ELF-1 (cell line): ENCODE results near the gene SPRY4.
"Not testable (repeated sequence)": the region's sequence is repeated elsewhere in the genome, so short reads cannot be mapped to it uniquely, and the experiment has no call there.

Experiments
- DNase-seq: peaks from one replicate; pipeline ENCODE4 v3.0.0-alpha.2; 2016; ENCODE audit warnings: low read depth, low spot score

SPRY4 gene, protein sequence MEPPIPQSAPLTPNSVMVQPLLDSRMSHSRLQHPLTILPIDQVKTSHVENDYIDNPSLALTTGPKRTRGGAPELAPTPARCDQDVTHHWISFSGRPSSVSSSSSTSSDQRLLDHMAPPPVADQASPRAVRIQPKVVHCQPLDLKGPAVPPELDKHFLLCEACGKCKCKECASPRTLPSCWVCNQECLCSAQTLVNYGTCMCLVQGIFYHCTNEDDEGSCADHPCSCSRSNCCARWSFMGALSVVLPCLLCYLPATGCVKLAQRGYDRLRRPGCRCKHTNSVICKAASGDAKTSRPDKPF

DNA sequence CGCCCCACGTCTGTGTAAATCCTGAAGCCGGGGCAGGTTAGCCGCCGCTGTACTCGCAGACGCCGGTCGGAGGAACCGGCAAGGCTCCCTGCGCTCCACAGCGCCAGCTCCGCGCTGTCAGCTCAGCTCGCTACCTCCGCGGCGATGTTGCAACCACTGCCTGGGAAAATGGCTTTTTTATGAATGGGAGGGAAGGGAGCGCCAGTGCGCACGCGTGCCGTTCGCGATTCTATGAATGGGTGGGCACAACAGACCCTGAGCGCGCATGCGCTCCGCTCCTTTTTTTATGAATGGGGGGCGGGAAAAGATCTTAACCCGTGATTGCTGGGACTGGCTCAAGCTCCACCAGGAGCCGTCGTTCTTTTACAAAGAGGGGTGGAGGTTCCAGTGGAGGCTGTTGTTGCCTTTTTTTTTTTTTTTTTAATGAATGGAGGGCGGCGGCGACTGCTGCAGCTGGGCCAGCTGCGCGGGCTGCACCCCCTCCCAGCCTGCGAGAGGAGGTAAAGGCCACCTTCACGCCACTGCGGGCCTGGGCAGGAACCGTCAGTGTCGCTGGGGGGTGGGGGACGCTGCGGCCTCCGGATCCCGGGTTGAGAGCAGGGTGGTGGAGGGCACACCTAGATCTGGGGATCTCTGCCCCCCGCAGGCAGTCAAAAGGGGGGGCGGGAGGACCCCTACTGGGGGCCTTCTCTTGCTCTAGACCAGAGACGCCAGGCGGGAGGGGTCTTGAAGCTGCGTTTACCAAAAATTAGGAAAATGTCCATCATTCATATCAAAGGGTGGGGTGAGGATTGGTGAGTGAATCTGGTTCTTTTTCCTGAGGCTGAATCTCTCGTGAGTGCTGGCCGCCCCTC is at the start of gene SPRY4:
SPRY4 (minus strand) TSS at position 151 of the 854 bp plus-strand sequence. CDS start 9,913 bp downstream, outside the sequence.
- peak; percentile 99 for DNase-seq

DNA sequence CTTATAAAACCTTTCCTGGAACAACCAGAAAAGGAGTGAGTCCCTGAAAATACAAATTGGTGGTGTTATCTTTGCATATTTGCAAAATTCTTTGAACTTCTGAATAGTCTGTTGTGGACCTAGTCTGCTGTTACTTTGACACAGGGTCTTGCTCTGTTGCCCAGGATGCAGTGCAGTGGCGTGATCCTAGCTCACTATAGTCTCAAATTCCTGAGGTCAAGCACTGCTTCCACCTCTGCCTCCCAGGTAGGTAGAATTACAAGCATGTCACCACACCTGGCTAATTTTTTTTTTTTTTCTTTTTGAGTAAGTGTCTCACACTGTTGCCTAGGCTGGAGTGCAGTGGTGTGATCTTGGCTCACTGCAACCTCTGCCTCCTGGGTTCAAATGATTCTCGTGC is 43.7 kb upstream of the SPRY4 start:
- DNase-seq: no peak

DNA sequence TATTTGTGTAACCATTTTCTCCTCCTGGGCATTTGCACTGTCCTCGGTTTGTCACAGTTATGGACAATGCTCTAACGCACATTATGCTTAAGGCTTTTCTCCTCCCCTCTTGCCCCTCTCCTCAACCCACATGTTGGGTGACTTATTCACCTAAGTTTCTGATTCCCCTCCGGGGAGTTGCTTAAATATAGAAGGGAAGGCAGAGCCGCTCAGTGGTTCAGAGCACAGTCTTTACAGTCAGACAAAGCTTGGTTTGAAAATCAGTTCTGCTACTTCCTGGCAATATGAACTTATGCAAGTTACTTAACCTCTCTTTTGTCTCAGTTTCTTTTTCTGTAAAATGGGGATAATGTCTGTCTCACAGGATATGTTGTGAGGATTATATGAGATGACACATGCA is 41.2 kb upstream of the SPRY4 start:
- no peak for DNase-seq

DNA sequence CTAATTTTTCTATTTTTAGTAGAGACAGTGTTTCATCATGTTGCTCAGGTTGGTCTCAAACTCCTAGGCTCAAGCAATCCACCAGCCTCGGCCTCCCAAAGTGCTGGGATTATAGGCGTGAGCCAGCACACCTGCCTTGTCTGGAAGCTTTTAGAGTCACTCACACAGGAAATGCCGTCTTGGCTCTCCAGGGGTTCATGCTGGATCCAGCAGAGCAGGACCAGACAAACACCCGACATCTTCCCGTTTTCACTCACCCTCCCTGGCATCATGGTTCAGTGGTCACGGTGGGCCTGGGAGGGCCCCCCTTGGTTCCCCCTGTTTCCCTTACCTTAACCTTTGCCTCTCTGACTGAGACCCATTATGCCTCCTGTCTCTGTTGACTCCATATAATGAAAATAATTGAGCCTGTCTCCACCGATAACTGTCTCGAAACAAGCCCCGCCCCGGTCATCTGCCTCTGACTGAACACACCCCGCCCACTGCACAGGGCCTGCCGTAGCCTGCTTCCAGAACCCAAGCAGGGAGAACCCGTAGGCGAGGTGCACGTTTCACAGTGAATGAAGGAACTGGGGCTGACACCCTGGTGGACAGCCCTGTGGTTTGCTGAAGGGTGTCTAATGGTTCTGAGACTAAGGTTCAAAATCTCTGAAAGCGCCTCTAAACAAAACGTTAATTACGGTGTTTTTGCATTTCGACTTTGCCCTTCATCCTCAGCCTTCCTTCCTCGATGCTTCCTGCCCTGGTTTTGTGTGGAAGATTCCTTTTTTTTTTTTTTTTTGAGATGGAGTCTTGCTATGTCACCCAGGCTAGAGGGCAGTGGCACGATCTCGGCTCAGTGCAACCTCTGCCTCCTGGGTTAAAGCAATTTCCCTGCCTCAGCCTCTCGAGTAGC is 39.7 kb upstream of the SPRY4 start:
- peak; percentile 74 for DNase-seq

DNA sequence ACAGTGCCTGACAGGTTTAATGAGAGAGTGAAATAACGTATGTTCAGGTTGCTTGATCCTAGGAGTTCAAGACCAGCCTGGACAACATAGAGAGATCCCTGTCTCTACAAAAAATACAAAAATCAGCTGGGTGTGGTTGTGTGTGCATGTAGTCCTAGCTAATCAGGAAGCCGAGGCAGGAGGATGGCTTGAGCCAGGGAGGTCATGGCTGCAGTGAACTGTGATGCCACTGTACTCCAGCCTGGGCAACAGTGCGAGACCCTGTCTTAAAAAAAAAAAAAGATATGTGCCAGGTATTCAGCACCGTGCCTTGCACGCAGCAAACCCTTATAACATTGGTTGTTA is 38.8 kb upstream of the SPRY4 start:
- no peak for DNase-seq

DNA sequence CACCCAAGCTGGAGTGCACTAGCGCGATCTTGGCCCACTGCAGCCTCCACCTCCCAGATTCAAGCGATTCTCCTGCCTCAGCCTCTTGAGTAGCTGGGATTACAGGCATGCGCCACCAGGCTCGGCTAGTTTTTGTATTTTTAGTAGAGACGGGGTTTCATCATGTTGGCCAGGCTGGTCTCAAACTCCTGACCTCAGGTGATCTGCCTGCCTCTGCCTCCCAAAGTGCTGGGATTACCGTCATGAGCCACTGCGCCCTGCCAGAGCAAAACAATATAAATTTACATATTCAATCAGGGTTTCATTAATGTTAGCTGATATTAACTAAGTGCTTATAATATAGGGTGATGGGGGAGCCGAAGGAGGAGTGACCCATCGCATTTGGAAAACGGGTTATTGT is 37.4 kb upstream of the SPRY4 start:
- not testable (repeated sequence) for DNase-seq

DNA sequence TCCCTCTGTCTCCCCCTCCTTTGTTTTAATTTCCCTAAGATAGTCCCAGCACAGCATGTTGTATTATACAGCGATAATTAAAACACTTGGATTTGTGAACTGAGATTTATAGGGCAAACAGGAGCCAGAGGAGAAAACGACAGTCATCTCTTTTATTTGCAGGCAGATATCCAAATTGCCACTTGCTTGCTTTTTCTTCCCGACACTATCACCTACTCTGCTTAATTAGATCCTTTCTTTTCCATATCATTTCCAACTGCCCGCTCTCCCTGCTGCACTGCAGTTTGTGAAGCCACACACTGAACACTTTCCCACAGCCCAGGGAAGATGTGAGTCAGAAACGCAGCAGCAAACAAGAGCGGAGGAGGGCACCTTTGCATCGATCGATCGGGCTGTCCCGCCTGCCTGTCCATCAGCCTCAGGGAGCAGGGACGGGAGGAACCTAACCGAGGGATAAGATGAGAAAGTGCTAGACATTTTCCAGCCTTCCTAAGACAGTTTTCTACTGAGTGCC is 35.8 kb upstream of the SPRY4 start:
- DNase-seq: peak; percentile 70

DNA sequence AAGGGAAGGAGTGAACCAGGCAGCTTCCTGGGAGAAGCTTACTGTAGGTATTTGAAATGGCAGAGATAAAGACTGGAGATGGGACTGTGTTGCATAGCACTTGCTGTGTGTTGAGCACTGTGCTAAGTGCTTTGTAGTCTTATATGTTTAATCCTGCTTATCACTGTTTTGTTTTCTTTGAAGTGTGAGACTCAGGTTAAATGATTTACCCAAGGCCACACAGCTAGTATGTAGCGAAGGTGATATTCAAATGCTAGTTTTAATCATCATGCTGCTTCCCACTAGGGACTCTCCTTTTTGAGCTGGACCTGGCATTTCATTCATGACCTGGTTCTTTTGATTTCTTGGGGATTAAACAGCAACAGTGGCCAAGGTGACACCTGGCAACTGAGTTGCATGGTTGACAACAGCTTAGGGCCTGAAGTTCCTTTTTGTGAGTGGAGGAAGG is 35.3 kb upstream of the SPRY4 start:
- no peak for DNase-seq

DNA sequence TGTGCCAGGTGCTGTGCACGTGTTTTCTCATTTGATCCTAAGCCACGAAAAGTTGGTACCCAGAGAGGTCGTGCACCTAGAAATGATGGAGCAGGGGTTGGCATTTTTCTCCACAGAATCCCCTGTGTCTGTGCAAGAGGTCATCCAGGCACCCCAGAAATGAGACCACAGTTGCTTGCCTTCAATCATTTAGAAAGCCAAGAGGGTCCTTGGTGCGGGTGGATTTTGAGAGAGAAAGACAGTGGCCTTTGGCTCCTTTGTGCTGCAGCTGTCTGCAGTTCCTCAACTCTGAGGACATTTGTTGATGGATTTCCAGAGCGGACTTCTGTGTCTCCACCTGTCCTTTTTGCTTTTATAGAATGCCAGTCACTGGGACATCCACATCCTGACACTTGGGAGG is 33.8 kb upstream of the SPRY4 start:
- no peak for DNase-seq

DNA sequence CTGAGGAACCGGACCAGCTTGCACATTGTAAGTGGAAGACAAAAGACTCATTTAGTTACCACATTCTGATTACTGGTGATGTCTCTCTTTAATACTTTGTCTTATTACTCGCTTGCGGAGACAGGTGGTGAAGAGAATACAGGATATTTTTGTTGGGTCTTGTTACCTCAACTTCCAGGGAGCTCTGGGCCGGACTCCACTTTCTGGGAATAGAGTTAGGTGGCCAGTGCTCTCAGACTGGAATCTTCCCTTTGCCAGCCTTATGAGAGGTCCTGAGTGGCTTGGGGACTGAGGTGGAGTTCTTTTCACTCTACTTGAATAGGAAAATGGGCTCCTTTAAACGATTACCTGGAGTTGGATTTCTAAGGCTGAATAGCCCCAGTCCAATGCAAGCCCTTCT is 33.3 kb upstream of the SPRY4 start:
- no peak for DNase-seq

DNA sequence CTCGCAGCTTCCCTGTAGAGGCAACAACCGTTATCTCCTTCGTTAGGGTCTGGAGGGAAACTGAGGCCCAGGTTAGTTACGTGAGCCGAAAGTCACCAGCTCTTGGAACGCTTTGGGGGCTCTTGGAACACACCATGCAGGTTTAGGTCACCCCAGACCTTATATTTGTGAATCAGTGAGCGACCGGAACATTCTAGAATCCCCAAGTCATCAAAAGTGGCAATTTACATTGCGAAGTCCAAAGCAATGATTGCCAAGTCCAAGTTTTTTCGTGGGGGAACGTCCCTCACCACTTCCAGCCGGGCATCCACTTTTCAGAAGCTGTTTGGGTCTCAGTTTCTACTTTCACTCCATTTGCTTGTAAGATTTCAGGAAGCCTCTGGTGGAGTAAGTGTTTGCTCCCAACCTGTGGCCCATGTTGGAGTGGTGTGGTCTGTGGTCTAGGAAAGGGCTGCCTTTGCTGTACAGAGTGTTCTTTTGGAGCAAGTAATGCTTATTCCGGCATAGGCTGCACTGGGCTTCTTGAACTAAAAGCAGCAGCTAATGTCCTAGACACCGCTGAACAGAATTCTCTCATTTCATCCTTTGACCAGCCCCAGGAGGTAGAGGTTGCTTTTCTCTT is 32.8 kb upstream of the SPRY4 start:
- no peak for DNase-seq

DNA sequence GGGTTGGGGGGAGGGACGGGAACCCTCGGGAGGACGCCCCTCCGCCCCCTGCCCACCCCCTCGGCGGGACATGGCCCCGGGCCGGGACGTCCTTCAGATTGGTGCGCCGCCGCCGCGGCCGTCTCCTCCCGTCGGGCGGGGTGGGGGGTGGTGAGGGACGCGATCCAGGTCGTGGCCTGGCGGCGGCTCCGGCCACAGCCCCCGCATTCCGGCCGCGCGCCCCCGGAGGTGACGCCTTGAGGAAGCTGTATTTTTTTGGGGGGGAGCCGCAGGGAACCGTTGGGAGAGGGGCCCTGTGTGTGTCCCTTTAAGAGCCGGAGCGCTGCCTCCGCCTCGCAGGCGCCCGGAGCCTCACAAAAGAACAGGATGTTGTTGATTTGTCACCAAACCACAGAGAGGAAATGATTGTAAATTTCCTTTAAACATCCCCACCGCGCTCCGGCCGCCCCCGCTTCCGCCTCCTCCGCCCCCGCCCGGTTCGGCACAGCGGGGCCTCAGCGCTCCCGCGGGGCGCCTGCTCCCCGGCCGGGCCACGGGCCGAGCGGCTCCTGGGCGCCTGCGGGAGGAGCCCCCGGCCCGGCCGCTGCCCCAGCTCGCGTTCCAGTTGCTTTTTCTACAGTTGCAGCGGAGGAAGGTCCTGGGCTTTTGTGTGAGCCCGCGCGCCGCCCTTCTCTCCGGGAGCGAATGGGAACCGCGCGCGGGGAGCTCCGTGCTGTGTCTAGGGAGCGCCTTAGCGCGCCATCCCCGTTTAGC is 32.1 kb upstream of the SPRY4 start:
- peak; percentile 92 for DNase-seq

DNA sequence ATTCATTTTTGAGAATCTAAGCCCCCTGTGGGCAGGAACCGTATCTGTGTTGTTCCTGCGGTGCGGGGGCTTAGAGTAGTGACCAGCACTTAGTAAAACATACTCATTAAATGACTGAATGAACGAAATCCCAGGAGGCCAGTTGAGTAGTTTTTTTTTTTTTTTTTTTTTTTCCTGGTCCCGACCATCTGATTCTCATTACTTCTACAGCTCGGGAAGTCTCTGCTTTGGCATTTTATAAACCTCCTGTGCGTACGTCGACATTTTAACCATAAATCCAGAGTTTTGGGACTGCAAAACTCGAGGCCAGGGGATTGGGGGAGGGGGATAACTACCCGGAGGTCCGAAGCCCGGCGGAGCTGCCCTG is 31.5 kb upstream of the SPRY4 start:
- DNase-seq: no peak

DNA sequence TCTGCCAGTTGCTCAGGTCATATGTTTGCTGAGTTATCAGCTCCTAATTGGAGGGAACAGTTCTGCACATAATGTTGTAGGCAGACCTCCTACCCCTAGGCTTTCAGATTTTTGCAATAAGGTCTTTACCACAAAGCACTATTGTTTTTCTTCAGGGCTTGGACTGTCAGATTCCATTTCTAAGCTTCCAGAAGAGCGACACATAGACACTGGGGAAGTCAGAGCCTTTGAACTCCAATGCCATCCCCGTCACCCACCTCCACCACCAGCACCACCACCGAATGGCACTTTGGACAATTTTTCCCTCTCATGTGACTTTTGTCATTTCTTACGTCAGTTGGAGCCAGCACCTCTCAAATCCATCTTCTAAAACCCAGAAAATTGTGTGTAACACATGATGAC is 28.3 kb upstream of the SPRY4 start:
- DNase-seq: no peak

DNA sequence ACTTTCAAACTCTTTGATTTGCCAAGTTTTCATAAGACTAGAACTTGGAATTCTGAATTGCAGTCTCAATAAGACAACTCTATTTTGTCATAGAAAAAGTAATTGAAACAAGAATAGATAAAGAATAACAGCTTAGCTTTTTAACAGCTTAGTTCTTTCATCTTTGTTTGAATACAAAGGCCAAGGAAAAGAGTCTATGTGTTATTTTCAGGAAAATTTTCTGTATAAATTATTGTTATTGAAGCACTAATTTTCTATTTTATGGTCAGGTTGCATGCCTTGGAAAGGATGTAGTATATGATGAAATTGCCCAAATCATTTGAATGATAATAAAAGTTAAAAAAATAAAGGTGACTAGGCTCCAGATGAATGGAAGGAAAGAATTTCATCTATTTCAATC is 25.2 kb upstream of the SPRY4 start:
- no peak for DNase-seq

DNA sequence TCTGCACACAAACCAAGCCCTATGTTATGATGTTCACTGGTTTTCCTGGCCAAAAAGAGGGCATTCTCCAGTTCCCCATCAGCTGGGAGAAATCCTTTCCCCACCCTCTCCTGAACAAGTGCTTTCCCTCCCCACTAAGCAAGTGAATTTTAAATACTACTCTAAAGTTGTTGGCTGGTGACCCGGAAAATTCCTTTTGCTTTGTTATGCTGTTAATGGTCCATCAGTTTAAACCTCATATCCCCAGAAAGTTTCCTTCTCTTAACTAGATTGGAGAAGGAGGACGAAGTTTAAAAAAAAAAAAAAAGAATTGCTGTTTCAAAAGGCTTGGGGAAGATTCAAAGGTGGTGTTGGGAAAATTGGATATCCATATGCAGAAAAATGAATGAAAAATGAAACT is 21.9 kb upstream of the SPRY4 start:
- no peak for DNase-seq

DNA sequence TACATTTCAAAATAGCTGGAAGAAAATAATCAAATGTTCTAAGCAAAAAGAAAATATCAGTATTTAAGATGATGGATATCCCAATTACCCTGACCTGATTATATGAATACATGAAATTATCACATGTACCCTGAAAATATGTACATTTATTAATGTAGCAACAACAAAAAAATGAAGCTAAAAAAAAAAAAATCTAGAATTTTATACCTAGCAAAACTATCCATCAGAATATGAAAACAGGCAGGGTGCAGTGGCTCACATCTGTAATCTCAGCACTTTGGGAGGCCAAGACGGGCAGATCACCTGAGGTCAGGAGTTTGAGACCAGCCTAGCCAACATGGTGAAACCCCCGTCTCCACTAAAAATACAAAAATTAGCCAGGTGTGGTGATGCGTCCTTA is 20.1 kb upstream of the SPRY4 start:
- DNase-seq: not testable (repeated sequence)

DNA sequence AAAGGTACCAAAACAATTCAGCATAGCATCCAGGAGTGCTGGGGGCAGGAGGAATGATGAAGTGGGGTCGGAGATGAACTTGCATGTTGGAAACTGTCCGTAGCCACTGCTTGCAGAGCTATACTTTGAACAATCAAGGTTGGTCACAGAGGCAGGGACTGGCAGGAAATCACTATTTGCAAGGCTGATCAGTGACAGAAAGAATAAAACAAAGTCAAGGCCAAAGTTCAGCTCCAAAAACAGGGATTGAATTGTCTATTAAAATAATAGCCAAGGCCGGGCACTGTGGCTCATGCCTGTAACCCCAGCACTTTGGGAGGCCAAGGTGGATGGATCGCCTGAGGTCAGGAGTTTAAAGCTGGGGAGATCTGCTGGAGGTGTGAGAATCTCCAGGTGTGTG is 18.7 kb upstream of the SPRY4 start:
- no peak for DNase-seq

DNA sequence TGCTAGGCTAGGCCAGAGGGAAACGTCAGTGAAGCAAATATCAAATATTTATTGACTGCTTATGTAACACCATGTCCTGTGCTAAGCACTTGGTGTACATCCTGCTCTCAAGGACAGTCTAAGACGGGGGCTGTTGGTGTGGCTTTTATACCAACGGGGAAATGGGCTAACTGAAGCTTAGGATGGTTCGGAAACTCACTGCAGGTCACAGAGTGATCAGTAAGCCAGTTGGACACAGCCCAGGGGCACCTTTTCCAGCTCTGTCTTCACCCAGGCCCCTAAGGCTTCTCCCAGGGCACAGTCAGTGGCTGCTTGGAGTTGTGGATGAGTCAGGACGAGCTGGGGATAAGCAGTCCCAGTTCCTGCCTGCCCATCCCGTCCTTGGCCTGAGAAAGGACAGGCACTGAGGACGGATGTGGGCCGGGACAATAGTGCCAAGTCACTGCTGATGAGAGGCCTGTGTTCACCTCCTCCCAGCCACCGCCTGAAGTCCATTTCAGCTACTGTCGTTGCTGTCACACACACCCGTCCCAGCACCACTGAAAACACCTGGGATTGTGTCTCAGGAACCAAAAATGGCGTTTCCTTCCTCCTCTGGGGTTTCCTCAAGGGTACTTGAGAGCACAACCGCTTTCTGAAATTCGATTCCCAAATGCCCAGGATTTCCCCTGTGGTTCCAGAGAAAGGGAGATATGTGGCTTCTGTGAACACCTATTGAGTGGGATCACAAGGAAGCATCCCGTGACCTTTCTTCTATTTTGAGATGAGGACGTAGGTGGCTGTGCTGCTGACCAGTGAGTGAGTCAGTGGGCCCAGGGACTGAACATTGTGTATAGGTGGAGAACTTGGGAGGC is 17.5 kb upstream of the SPRY4 start:
- DNase-seq: no peak

DNA sequence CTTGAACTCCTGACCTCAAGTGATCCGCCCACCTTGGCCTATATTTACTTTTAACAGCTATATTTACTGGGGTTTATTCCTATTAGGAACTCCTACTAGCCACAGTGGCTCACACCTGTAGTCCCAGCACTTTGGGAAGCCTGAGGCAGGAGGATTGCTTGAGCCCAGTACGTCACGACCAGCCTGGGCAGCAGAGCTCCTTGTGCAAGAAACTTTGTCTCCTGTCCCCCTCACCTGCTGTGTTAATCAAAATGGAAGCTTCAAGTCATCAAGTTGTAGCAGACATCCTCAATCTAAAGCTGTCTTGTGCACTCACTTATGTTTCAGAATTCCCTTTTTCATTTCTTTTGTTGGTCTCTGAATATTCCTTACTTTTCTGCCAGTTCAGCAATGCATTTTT is 15.0 kb upstream of the SPRY4 start:
- no peak for DNase-seq
